Measurements from ENCODE around the gene PIP5K1A.

Gene PIP5K1A

DNA sequence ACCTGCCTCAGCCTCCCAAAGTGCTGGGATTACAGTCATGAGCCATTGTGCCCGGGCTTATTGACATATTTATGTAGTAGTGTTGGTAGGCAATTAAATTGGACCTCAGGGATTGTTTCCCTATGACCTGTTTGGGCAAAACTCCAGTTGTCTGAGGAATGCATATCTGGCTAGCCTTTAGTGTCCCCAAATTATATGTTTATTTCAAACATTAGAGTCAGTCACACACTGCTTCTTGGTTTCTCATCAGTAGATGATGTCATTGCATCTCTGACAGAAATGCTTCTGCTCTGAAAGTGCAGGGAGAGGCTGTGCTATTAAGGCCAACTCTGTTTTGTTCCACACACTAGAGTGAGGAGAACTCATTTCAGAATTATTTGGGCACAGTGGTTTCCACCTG is 12.5 kb downstream of the PIP5K1A start:
- no peak for TF ChIP-seq CTCF (conservative IDR thresholded peaks at IDR 0.05; ENCODE audit: low read depth, low read length)
- DNase-seq (ENCODE audit: low read depth) = no peak
- no peak overlapping the region for H3K4me3 ChIP-seq (ENCODE audit: low read length)

- TF ChIP-seq CTCF (conservative IDR thresholded peaks at IDR 0.05; ENCODE audit: low read depth, low read length) = no peak
- no peak overlapping the region for H3K4me3 ChIP-seq (ENCODE audit: low read length)
- no peak for DNase-seq (ENCODE audit: low read depth)
Measured at GRCh38 chr1:151211972-151212705, 13.8 kb downstream of the PIP5K1A start.

DNA sequence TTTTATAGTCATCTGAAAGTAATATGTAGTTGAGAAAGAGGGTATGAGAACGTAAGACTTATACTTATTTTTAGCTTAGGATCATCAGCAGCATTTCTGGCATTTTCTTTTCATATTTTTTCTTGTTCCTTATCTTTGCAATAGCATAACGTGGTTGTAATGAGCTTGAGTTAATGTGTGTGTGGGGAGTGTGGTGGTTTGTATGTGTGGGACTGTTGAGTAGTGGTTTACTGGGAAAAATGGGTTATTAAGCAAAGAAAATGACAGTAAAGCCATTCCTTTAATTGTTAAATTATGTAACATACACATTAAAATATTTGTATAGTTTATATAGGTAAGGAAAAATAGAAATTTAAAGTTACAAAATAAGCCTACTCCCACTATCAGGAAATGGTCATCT is 15.2 kb downstream of the PIP5K1A start:
- DNase-seq (ENCODE audit: low read depth) = no peak
- no peak overlapping the region for H3K4me3 ChIP-seq (ENCODE audit: low read length)
- TF ChIP-seq CTCF (conservative IDR thresholded peaks at IDR 0.05; ENCODE audit: low read depth, low read length) = no peak

DNA sequence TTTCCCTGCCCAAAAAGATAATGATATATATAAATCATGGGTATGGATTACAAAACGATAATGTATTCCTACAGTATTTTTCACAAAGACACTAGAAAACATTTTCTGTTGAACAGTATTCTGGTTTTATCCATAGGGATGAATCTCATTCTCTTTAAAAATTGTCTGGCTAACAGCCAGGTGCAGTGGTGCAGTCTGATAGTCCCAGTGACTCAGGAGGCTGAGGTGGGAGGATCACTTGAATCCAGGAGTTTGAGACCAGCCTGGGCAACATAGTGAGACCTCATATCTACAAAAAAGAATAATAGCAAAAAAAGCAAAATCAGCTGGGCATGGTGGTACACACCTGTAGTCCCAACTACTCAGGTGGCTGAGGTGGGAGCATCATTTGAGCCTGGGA is 23.3 kb downstream of the PIP5K1A start:
- no peak overlapping the region for H3K4me3 ChIP-seq (ENCODE audit: low read length)
- DNase-seq (ENCODE audit: low read depth) = no peak
- TF ChIP-seq CTCF (conservative IDR thresholded peaks at IDR 0.05; ENCODE audit: low read depth, low read length) = no peak

- TF ChIP-seq CTCF (conservative IDR thresholded peaks at IDR 0.05; ENCODE audit: low read depth, low read length) = no peak
- DNase-seq (ENCODE audit: low read depth) = no peak
- no peak overlapping the region for H3K4me3 ChIP-seq (ENCODE audit: low read length)
Measured at GRCh38 chr1:151222130-151222529, 23.8 kb downstream of the PIP5K1A start.

- no peak overlapping the region for H3K4me3 ChIP-seq (ENCODE audit: low read length)
- no peak for DNase-seq (ENCODE audit: low read depth)
- TF ChIP-seq CTCF (conservative IDR thresholded peaks at IDR 0.05; ENCODE audit: low read depth, low read length) = no peak
Measured at GRCh38 chr1:151235235-151235634, 36.9 kb downstream of the PIP5K1A start.

GRCh38 chr1:151237678-151238466 is 39.5 kb downstream of the PIP5K1A start:
- no peak overlapping the region for H3K4me3 ChIP-seq (ENCODE audit: low read length)
- no peak for DNase-seq (ENCODE audit: low read depth)
- no peak for TF ChIP-seq CTCF (conservative IDR thresholded peaks at IDR 0.05; ENCODE audit: low read depth, low read length)
